HEK293 (cell line): Measurements from ENCODE around the gene PRDX2.

Experiments used
- CTCF ChIA-PET: fragments of 350-600 bp; formaldehyde crosslinking; extraction: SDS; loops from one replicate; lab custom pipeline; 2021; ENCODE audit warnings: antibody characterized with exemption; lab: Yijun Ruan, JAX
- POLR2A ChIA-PET: fragments of 300-600 bp; formaldehyde crosslinking; extraction: SDS; loops from one replicate; lab custom pipeline; 2020; ENCODE audit warnings: antibody characterized with exemption, inconsistent platforms; lab: Yijun Ruan, JAX
- H3K27ac ChIP-seq: fragments of 200-500 bp; sonication (Bioruptor generic); 2 replicates; pipeline ENCODE4 v1.5.1; 2014; ENCODE audit warnings: low read depth, low read length, control low read depth, inconsistent platforms; ENCODE audit errors: extremely low read depth
- H3K36me3 ChIP-seq, 2 experiments: fragments of 200-500 bp in 1 of 2; sonication (Bioruptor generic) in 1 of 2; 1 replicate in 1 of 2; 2 replicates in 1 of 2; pipeline ENCODE4 v1.5.1; 2014 to 2017; ENCODE audit warnings: inconsistent platforms in 2 of 2, low read length in 2 of 2; ENCODE audit not compliant: control insufficient read depth in 2 of 2, insufficient read depth in 1 of 2
- H3K4me1 ChIP-seq: fragments of 200-500 bp; sonication (Bioruptor generic); 2 replicates; pipeline ENCODE4 v1.5.1; 2014; ENCODE audit warnings: mild to moderate bottlenecking, low read length, inconsistent platforms; ENCODE audit not compliant: control insufficient read depth, insufficient read depth
- H3K4me3 ChIP-seq: 2 replicates; pipeline ENCODE4 v1.5.1; 2011; ENCODE audit warnings: low read depth, mild to moderate bottlenecking, control low read depth, low read length, moderate library complexity
- H3K9me3 ChIP-seq: fragments of 200-500 bp; sonication (Bioruptor generic); 2 replicates; pipeline ENCODE4 v1.5.1; 2014; ENCODE audit warnings: low read depth, low read length, inconsistent platforms; ENCODE audit not compliant: control insufficient read depth, insufficient read depth
- KLF7 ChIP-seq: fragments of 450-650 bp; formaldehyde crosslinking; IDR thresholded peaks from 2 replicates; pipeline ENCODE4 v1.5.1; 2016; ENCODE audit warnings: missing biosample characterization, missing genetic modification characterization, borderline replicate concordance
- KLF9 ChIP-seq: fragments of 450-650 bp; formaldehyde crosslinking; IDR thresholded peaks from 2 replicates; pipeline ENCODE4 v1.5.1; 2016; ENCODE audit warnings: missing biosample characterization, missing genetic modification characterization, low read depth
- MYNN ChIP-seq: fragments of 450-650 bp; formaldehyde crosslinking; IDR thresholded peaks from 2 replicates; pipeline ENCODE4 v1.5.1; 2016; ENCODE audit warnings: missing biosample characterization, missing genetic modification characterization, borderline replicate concordance
- PRDM1 ChIP-seq: fragments of 450-650 bp; formaldehyde crosslinking; IDR thresholded peaks from 2 replicates; pipeline ENCODE4; 2016; ENCODE audit warnings: missing biosample characterization, missing genetic modification characterization
- SCRT2 ChIP-seq: fragments of 450-650 bp; formaldehyde crosslinking; IDR thresholded peaks from 2 replicates; pipeline ENCODE4 v1.5.1; 2016; ENCODE audit warnings: missing biosample characterization, missing genetic modification characterization
- TRIM28 ChIP-seq: IDR thresholded peaks from 2 replicates; pipeline ENCODE4 v1.6.1; 2011; ENCODE audit warnings: low read length, control low read depth, borderline replicate concordance
- WT1 ChIP-seq: fragments of 450-650 bp; formaldehyde crosslinking; IDR thresholded peaks from 2 replicates; pipeline ENCODE4 v1.5.1; 2016; ENCODE audit warnings: missing biosample characterization, missing genetic modification characterization
- ZBTB8A ChIP-seq: fragments of 450-650 bp; formaldehyde crosslinking; IDR thresholded peaks from 2 replicates; pipeline ENCODE4 v1.5.1; 2016; ENCODE audit warnings: missing biosample characterization, missing genetic modification characterization
- ZEB2 ChIP-seq: fragments of 450-650 bp; formaldehyde crosslinking; IDR thresholded peaks from 2 replicates; pipeline ENCODE4 v1.5.1; 2016; ENCODE audit warnings: missing biosample characterization, missing genetic modification characterization
- ZNF132 ChIP-seq: fragments of 450-650 bp; formaldehyde crosslinking; IDR thresholded peaks from 2 replicates; pipeline ENCODE4 v1.5.1; 2017; ENCODE audit warnings: missing biosample characterization, missing genetic modification characterization, borderline replicate concordance
- ZNF140 ChIP-seq: fragments of 450-650 bp; formaldehyde crosslinking; IDR thresholded peaks from 2 replicates; pipeline ENCODE4 v1.5.1; 2016; ENCODE audit warnings: missing biosample characterization, missing genetic modification characterization
- ZNF24 ChIP-seq: fragments of 450-650 bp; formaldehyde crosslinking; IDR thresholded peaks from 2 replicates; pipeline ENCODE4 v1.5.1; 2016; ENCODE audit warnings: missing biosample characterization, missing genetic modification characterization
- ZNF335 ChIP-seq: fragments of 450-650 bp; formaldehyde crosslinking; conservative IDR thresholded peaks from 2 replicates; pipeline ENCODE4 v1.5.1; 2016; ENCODE audit warnings: missing biosample characterization, missing genetic modification characterization
- ZNF391 ChIP-seq: fragments of 450-650 bp; formaldehyde crosslinking; IDR thresholded peaks from 2 replicates; pipeline ENCODE4 v1.5.1; 2016; ENCODE audit warnings: low read depth, missing biosample characterization, missing genetic modification characterization, borderline replicate concordance
- ZNF394 ChIP-seq: fragments of 450-650 bp; formaldehyde crosslinking; IDR thresholded peaks from 2 replicates; pipeline ENCODE4 v1.5.1; 2016; ENCODE audit warnings: missing biosample characterization, missing genetic modification characterization, mild to moderate bottlenecking, moderate library complexity, borderline replicate concordance
- ZNF530 ChIP-seq: fragments of 450-650 bp; formaldehyde crosslinking; IDR thresholded peaks from 2 replicates; pipeline ENCODE4 v1.5.1; 2016; ENCODE audit warnings: low read depth, missing biosample characterization, missing genetic modification characterization
- ZNF561 ChIP-seq: fragments of 450-650 bp; IDR thresholded peaks from 2 replicates; pipeline ENCODE4 v1.5.1; 2018; ENCODE audit warnings: missing biosample characterization, missing genetic modification characterization, borderline replicate concordance
- ZNF654 ChIP-seq: fragments of 450-650 bp; formaldehyde crosslinking; IDR thresholded peaks from 2 replicates; pipeline ENCODE4 v1.5.1; 2016; ENCODE audit warnings: low read depth, missing biosample characterization, missing genetic modification characterization
- ZNF777 ChIP-seq: fragments of 450-650 bp; formaldehyde crosslinking; IDR thresholded peaks from 2 replicates; pipeline ENCODE4 v1.5.1; 2017; ENCODE audit warnings: missing biosample characterization, missing genetic modification characterization, borderline replicate concordance
- ZNF830 ChIP-seq: fragments of 450-650 bp; IDR thresholded peaks from 2 replicates; pipeline ENCODE4 v1.5.0; 2018; ENCODE audit warnings: missing biosample characterization, missing genetic modification characterization, low read depth, mild to moderate bottlenecking, moderate library complexity
- TF ChIP-seq, protein P1 (sequence below): fragments of 450-650 bp; formaldehyde crosslinking; IDR thresholded peaks from 2 replicates; pipeline ENCODE4 v1.5.1; 2016; ENCODE audit warnings: missing biosample characterization, missing genetic modification characterization
- TF ChIP-seq, protein P2 (sequence below): fragments of 450-650 bp; formaldehyde crosslinking; IDR thresholded peaks from 2 replicates; pipeline ENCODE4 v1.5.1; 2016; ENCODE audit warnings: missing biosample characterization, missing genetic modification characterization
- TF ChIP-seq, protein P3 (sequence below): fragments of 450-650 bp; formaldehyde crosslinking; IDR thresholded peaks from 2 replicates; pipeline ENCODE4 v1.5.1; 2016; ENCODE audit warnings: missing biosample characterization, missing genetic modification characterization
- TF ChIP-seq, protein P4 (sequence below): fragments of 450-650 bp; formaldehyde crosslinking; IDR thresholded peaks from 2 replicates; pipeline ENCODE4 v1.5.1; 2016; ENCODE audit warnings: missing biosample characterization, missing genetic modification characterization
- TF ChIP-seq, protein P5 (sequence below): fragments of 450-650 bp; formaldehyde crosslinking; IDR thresholded peaks from 2 replicates; pipeline ENCODE4 v1.5.1; 2017; ENCODE audit warnings: missing biosample characterization, missing genetic modification characterization
- TF ChIP-seq, protein P6 (sequence below): fragments of 450-650 bp; formaldehyde crosslinking; IDR thresholded peaks from 2 replicates; pipeline ENCODE4 v1.5.1; 2017; ENCODE audit warnings: missing biosample characterization, missing genetic modification characterization

The PRDX2 gene

DNA sequence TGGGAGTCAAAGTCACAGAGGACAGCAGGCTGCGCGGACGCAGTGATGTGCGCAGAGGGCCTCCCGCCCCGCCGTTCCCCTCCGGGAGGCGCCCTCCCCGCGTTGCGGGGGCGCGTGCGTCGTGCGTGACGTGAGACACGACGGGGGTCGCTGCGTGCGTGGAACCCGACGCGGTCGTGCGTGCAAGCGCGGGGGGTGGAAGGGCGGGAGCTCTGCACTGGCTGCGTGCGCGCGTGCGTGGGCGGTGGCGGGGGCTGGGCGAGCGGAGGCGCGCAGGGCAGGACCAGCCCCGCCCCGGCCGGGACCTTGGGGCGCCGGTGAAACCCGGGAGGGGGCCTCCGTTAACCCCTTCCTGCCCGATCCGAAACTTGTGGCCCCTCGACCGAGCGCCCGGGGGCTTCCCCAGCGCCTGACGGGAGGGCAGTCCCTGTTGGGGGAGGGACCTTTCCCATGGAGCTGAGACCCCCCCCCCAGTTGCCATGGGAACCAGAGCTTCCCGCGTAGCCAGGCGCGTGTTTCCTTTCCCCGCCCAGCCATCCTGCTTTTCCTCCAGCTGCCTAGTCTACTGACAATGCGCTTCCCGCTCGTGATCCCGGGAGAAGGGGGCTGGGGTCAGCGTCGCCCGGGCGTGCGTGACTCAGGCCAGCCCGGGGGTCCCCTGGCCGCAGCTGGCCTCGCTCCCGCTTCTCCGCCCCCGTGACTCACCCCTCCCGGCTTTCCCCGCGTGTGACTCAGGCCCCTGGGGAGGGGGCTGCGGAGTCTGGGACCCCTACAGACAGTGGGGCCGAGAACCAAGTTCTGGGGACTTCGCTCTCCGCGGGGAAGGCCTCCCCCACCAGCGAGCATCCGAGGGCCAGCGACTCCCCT, 18.9 kb downstream of the PRDX2 start:
- Histone ChIP-seq H3K4me1 (peaks cover 6% of the 10 kb centered on the region; the same call in 1 of the 2 replicates), H3K9me3 (no peaks in the 10 kb centered on the region), H3K27ac (peak overlapping the region; percentile 30; the same call in 1 of the 2 replicates), H3K4me3 (peak overlapping the region; percentile 47), H3K36me3 (no peaks in the 10 kb centered on the region)
- CTCF ChIA-PET, result interaction anchor here (2.4 to 11.4 kb wide), 2 partner anchors 10 to 13 kb away, joined by 6 to 234 read pairs; partner anchors contain the start of genes JUNB, PRDX2 and THSD8
- POLR2A ChIA-PET, result interaction anchor here (0.7 to 2.7 kb wide), 4 partner anchors 9 to 151 kb away, joined by 4 to 33 read pairs (median 6); partner anchors contain the start of genes FARSA and JUNB
- TF ChIP-seq ZNF394 (tag by site-specific recombination) (peak; percentile 63; the same call in 1 of the 2 replicates), ZBTB8A (tag by site-specific recombination) (peak; percentile 92), ZNF530 (tag by site-specific recombination) (no peak), ZNF391 (tag by site-specific recombination) (peak; percentile 52; the same call in 1 of the 2 replicates), ZNF132 (tag by site-specific recombination) (no peak), ZEB2 (peak; percentile 84), ZNF24 (0 out of 2 replicates have a peak, but pooled peaks have one; percentile 37), KLF9 (tag by site-specific recombination) (peak; percentile 49), KLF7 (no peak; the same call in none of the 2 replicates), ZNF654 (tag by site-specific recombination) (no peak), ZNF140 (tag by site-specific recombination) (no peak), PRDM1 (tag by site-specific recombination) (no peak; the same call in 1 of the 2 replicates), ZNF830 (tag by site-specific recombination) (no peak), WT1 (tag by site-specific recombination) (0 out of 2 replicates have a peak, but pooled peaks have one; percentile 4), ZNF561 (peak; percentile 90), ZNF335 (tag by site-specific recombination) (peak; percentile 99), ZNF777 (peak; percentile 74; the same call in 1 of the 2 replicates), SCRT2 (tag by site-specific recombination) (0 out of 2 replicates have a peak, but pooled peaks have one; percentile 30), MYNN (tag by site-specific recombination) (no peak), TRIM28 (no peak)
- TF ChIP-seq, protein P1, sequence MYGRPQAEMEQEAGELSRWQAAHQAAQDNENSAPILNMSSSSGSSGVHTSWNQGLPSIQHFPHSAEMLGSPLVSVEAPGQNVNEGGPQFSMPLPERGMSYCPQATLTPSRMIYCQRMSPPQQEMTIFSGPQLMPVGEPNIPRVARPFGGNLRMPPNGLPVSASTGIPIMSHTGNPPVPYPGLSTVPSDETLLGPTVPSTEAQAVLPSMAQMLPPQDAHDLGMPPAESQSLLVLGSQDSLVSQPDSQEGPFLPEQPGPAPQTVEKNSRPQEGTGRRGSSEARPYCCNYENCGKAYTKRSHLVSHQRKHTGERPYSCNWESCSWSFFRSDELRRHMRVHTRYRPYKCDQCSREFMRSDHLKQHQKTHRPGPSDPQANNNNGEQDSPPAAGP (tag by site-specific recombination), result peak; percentile 83
- TF ChIP-seq, protein P2, sequence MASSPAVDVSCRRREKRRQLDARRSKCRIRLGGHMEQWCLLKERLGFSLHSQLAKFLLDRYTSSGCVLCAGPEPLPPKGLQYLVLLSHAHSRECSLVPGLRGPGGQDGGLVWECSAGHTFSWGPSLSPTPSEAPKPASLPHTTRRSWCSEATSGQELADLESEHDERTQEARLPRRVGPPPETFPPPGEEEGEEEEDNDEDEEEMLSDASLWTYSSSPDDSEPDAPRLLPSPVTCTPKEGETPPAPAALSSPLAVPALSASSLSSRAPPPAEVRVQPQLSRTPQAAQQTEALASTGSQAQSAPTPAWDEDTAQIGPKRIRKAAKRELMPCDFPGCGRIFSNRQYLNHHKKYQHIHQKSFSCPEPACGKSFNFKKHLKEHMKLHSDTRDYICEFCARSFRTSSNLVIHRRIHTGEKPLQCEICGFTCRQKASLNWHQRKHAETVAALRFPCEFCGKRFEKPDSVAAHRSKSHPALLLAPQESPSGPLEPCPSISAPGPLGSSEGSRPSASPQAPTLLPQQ (tag by site-specific recombination), result peak; percentile 67; the same call in 1 of the 2 replicates
- TF ChIP-seq, protein P3, sequence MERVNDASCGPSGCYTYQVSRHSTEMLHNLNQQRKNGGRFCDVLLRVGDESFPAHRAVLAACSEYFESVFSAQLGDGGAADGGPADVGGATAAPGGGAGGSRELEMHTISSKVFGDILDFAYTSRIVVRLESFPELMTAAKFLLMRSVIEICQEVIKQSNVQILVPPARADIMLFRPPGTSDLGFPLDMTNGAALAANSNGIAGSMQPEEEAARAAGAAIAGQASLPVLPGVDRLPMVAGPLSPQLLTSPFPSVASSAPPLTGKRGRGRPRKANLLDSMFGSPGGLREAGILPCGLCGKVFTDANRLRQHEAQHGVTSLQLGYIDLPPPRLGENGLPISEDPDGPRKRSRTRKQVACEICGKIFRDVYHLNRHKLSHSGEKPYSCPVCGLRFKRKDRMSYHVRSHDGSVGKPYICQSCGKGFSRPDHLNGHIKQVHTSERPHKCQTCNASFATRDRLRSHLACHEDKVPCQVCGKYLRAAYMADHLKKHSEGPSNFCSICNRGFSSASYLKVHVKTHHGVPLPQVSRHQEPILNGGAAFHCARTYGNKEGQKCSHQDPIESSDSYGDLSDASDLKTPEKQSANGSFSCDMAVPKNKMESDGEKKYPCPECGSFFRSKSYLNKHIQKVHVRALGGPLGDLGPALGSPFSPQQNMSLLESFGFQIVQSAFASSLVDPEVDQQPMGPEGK, result peak; percentile 98
- TF ChIP-seq, protein P4, sequence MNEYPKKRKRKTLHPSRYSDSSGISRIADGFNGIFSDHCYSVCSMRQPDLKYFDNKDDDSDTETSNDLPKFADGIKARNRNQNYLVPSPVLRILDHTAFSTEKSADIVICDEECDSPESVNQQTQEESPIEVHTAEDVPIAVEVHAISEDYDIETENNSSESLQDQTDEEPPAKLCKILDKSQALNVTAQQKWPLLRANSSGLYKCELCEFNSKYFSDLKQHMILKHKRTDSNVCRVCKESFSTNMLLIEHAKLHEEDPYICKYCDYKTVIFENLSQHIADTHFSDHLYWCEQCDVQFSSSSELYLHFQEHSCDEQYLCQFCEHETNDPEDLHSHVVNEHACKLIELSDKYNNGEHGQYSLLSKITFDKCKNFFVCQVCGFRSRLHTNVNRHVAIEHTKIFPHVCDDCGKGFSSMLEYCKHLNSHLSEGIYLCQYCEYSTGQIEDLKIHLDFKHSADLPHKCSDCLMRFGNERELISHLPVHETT (tag by site-specific recombination), result 0 out of 2 replicates have a peak, but pooled peaks have one; percentile 56
- TF ChIP-seq, protein P5, sequence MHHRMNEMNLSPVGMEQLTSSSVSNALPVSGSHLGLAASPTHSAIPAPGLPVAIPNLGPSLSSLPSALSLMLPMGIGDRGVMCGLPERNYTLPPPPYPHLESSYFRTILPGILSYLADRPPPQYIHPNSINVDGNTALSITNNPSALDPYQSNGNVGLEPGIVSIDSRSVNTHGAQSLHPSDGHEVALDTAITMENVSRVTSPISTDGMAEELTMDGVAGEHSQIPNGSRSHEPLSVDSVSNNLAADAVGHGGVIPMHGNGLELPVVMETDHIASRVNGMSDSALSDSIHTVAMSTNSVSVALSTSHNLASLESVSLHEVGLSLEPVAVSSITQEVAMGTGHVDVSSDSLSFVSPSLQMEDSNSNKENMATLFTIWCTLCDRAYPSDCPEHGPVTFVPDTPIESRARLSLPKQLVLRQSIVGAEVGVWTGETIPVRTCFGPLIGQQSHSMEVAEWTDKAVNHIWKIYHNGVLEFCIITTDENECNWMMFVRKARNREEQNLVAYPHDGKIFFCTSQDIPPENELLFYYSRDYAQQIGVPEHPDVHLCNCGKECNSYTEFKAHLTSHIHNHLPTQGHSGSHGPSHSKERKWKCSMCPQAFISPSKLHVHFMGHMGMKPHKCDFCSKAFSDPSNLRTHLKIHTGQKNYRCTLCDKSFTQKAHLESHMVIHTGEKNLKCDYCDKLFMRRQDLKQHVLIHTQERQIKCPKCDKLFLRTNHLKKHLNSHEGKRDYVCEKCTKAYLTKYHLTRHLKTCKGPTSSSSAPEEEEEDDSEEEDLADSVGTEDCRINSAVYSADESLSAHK (tag by site-specific recombination), result no peak; the same call in 1 of the 2 replicates
- TF ChIP-seq, protein P6, sequence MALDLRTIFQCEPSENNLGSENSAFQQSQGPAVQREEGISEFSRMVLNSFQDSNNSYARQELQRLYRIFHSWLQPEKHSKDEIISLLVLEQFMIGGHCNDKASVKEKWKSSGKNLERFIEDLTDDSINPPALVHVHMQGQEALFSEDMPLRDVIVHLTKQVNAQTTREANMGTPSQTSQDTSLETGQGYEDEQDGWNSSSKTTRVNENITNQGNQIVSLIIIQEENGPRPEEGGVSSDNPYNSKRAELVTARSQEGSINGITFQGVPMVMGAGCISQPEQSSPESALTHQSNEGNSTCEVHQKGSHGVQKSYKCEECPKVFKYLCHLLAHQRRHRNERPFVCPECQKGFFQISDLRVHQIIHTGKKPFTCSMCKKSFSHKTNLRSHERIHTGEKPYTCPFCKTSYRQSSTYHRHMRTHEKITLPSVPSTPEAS (tag by site-specific recombination), result peak; percentile 20; the same call in 1 of the 2 replicates
